Activated effector memory CD4-positive, alpha-beta T cell treated with anti-CD3 and anti-CD28 coated beads, Interleukin-2, amount 50 U/mL, for 16 hours (primary cell): ENCODE data around the gene CXADR.

Source experiments
- DNase-seq: peaks from one replicate; pipeline ENCODE4 v3.0.0-alpha.2; 2020

The CXADR gene

DNA sequence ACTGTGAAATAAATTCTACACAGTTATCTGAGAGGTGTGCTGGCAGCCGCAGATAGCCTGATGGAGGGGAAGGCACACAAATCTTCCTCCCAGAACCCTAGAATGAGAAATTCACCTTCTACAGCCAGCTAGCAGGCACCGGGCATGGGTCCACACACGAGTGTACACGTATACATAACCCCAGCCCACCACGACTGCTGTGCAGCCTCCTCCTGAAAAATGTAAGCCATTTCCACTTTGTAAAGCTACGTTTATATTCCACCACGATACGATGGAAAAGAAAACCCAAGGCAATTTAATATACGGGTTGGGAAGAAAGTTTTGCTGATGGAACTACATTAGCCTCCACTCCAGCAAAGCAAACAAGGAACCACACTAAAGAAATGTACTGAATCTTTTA is 98.1 kb downstream of the CXADR start:
- no peak for DNase-seq

DNA sequence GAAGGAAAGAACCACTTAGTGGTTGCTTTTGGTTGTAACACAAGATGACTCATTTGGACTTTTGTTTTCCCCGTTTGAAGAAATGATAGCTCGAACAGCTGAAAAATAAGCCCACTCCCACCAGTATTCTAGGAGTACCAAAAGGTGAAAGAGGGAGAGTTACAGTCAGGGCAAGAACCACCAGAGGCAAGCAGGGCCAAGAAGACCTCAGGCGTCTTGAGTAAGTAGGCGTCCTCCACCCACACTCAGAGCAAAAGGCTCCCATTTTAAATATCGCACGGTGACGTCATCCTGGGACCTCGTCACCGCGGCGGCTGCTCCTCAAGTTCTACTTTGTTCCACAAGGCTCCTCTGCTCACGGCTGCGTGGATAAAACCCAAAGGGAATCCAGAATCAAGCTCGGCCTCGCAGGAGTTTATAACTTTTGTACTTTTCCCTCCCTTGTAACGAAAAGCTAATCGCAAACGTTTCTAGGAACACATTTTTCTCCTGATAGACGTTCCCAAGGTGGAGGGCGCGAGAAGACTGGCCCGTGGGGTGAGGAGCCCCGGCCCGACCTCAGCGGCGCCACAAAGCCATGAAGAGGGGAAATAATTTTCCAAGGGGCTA is 98.7 kb downstream of the CXADR start:
- peak; percentile 92 for DNase-seq

- DNase-seq = peak; percentile 72
These were observed 99.3 kb downstream of the CXADR start for GRCh38 chr21:17612023-17612564.

GRCh38 chr21:17612565-17613241 is 99.9 kb downstream of the CXADR start, which contains the start of gene BTG3:
Gene BTG3, minus strand, starts transcription at chr21:17612901. Its CDS starts 3,757 bp downstream, at chr21:17609144.
- DNase-seq = peak; percentile 93

GRCh38 chr21:17613242-17613676 is 100.4 kb downstream of the CXADR start:
- no peak for DNase-seq

DNA sequence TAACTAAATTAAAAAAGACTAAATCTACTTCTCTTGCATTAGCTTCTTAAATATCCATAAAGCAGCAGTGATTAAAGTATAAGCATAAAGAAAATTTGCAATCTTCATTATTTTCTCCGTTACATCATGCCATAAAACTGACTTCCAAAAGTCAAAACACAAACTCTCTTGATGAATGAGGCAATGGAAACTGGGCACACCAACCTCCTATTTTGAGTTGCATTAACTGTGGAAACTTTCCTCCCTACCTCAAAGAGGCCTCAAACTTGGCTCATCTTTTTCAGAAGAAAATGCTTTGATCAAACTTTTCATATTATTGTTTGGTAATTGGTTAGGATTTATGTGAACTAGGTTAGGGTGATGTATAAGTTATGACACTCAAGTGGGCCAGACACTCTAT is 104.0 kb downstream of the CXADR start:
- no peak for DNase-seq

GRCh38 chr21:17622018-17622417 is 109.2 kb downstream of the CXADR start:
- no peak for DNase-seq

- DNase-seq = no peak
These were observed 118.4 kb downstream of the CXADR start for GRCh38 chr21:17631195-17631594.

- no peak for DNase-seq
These were observed 123.9 kb downstream of the CXADR start for GRCh38 chr21:17636711-17637110.

DNA sequence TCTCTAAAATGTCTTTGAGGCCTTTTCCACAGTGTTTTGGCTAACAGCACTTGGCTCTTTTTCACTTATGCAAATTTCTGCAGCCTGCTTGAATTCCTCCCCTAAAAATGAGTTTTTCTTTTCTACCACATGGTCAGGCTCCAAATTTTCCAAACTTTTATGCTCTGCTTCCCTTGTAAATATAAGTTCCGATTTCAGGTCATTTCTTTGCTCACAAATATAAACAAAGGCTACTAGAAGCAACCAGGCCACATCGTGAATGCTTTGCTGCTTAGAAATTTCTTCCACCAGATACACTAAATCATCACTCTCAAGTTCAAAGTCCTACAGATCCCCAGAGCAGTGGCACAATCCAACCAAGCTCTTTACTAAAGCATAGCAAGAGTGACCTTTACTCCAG is 128.0 kb downstream of the CXADR start:
- no peak for DNase-seq
